ENCODE data around the gene STING1.
"Not testable (repeated sequence)": the region's sequence is repeated elsewhere in the genome, so short reads cannot be mapped to it uniquely, and the experiment has no call there.

Gene STING1

DNA sequence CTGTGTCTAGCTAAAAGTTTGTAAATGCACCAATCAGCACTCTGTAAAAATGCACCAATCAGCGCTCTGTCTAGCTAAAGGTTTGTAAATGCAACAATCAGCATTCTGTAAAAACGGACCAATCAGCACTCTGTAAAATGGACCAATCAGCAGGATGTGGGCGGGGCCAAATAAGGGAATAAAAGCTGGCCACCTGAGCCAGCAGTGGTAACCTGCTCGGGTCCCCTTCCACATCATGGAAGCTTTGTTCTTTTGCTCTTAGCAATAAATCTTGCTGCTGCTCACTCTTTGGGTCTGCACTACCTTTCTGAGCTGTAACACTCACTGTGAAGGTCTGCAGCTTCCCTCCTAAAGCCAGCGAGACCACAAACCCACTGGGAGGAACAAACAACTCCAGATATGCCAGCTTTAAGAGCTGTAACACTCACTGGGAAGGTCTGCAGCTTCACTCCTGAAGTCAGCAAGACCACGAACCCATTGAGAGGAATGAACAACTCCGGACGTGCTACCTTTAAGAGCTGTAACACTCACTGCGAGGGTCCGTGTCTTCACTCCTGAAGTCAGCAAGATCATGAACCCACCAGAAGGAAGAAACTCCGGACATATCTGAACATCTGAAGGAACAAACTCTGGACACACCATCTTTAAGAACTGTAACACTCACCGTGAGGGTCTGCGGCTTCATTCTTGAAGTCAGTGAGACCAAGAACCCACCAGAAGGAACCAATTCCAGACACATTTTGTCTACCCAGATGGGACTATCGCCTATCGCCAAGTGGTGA lies 20.7 kb upstream of the STING1 start:
- not testable (repeated sequence) for DNase-seq (ENCODE audit: low read depth in 4 of 4, low spot score in 1 of 4)

DNA sequence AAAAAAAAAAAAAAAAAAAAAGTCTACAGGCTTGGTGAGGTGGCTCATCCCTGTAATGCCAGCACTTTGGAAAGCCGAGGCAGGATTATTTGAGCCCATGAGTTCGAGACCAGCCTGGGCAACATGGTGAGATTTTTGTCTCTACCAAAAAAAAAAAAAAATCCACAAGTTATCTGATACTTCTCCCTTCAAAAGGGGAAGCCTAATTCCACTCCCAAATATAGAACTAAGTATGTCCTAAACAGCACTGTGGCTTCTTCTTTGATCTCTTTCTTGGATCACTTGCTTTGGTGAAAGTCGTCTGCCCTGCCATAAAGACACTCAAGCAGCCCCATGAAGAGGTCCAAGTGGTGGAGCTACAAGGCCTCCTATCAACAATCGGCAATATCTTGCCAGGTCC lies 18.8 kb upstream of the STING1 start:
- DNase-seq (ENCODE audit: low read depth in 4 of 4, low spot score in 1 of 4) = no peak

DNA sequence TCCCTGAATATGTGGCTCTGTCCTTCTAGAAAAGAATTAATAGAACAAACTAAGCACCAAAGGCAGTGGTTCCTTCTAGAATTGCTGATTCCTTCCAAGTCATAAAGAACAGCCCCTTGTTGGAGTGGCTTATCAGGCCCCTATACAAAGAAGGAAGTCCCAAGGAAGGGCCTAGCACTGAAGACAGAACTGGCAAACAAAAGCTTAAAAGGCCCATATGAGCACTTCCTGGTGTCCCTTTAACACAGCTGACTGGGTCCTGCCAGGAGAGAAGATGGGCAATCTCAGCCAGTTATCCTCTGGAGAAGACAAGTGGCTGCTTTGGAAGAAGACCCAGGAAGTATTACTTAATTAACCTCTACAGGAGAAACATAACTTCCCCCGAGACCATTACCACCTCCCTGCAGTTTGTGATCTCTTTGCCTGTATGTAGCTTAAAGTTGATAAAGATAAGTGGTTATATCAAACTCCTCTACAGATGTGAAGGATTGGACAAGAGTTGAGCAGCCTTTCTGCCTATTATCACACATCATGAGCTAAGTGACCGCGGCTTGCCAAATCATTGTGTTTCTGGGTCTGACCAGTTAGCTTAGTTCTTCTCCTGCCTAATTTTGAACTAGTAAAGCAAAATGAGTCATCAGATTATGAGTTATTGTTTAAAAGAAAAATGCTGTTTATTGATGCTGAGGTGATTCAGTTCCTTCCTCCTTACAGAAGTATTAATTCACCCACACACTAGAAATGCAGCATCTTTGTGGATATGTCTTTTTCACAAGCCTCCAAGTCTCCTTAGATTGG lies 13.3 kb upstream of the STING1 start:
- DNase-seq (ENCODE audit: low read depth in 4 of 4, low spot score in 1 of 4) = no peak

DNA sequence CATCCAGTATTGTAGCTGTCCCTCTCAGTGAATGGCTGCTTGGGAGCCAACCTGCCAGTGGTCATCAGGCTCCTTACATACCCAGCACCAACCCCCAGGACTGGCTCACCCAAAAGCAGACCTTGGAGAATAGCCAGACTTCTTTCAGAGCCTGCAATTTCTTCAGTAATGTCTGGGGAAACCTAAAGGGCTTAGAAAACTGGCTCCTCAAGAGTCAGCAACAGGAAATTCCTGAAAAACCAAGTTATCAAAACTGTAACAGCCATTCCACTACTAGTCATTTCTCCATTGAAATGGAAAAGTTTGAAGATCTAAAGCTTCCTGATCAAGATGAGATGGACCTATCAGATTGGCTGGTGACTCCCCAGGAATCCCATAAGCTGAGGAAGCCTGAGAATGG lies 12.3 kb upstream of the STING1 start:
- DNase-seq (ENCODE audit: low read depth in 4 of 4, low spot score in 1 of 4) = no peak

DNA sequence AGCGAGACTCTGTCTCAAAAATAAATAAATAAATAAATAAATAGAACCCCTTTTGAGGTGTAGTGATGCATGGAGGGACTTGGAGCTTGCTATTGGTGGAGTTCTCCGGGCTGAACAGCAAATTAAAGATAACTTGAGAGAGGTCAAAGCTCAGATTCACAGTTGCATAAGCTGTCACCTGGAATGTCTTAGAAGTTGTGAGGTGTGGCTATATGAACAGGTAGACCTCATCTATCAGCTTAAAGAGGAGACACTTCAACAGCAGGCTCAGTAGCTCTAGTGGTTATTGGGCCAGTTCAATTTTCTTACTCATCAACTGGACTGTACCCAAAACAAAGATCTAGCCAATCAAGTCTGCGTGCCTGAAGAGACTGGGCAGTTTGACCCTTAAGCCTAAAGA lies 11.7 kb upstream of the STING1 start:
- DNase-seq (ENCODE audit: low read depth in 4 of 4, low spot score in 1 of 4) = no peak

DNA sequence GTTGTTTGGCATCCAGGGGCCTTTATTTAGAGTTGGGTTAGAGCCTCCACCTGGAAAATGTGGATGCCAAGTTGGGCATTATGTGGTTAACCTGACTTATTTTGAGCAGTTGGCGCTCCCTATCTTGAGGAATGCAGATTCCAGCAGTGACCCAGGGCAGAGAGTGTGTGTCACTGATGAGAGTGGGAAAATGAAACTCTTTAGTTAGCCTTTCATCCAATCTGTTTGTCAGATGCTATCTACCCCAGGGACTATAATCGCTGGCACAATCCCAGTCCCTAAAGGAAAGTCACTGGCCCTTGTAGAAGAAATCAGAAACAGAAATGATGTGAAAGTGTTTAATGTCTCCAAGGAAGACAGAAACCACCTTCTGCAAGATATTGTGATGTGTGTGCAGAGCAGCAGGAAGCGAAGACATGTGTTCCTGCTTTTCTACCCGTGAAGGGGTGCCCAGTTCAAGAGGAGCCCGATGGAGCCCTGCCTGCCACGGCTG lies 10.2 kb upstream of the STING1 start:
- DNase-seq (ENCODE audit: low read depth in 4 of 4, low spot score in 1 of 4) = no peak

DNA sequence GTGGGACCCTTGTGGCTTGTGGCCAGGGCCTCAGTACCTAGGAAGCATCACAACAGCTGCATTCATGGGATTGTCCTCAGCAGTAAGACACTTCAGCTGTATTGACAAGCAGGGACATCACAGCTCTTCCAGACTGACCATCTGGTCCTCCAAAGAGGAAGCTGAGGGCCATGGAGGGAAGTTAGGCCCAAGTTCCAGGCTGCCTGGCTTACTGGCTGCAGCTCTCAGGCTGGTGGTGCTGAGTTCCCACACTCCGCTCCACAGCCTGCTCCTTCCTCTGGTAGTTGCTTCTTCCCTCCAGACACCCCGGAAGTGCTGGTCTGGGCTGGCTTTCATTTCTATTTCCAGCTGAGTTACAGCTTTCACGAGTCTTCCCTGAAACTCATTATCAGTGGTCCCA lies 5.7 kb upstream of the STING1 start:
- no peak for DNase-seq (ENCODE audit: low read depth in 4 of 4, low spot score in 1 of 4)

DNA sequence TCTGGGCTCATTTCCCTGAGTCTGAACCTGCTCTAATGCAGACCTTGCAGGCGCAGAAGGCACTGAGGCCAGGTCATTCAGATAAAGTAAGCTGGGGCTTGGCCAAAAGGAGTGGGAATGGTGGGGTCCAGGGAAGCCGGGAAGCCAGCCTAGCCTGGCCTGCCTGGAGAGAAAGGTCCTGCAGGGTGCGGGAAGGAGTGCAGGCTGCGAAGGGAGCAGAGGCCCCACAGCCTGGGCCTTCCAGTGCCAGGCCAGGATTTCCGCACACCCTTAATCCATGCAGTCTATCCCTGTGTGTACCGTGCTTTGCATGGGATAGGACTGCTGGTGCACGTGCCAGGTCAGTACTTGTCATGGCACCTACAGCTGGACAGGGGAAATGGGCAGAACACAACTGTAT lies 3.6 kb upstream of the STING1 start:
- DNase-seq (ENCODE audit: low read depth in 4 of 4, low spot score in 1 of 4) = no peak

GRCh38 chr5:139482890-139483208 lies 291 bp upstream of the STING1 start:
- DNase-seq (ENCODE audit: low read depth in 4 of 4, low spot score in 1 of 4) = not testable (repeated sequence)

DNA sequence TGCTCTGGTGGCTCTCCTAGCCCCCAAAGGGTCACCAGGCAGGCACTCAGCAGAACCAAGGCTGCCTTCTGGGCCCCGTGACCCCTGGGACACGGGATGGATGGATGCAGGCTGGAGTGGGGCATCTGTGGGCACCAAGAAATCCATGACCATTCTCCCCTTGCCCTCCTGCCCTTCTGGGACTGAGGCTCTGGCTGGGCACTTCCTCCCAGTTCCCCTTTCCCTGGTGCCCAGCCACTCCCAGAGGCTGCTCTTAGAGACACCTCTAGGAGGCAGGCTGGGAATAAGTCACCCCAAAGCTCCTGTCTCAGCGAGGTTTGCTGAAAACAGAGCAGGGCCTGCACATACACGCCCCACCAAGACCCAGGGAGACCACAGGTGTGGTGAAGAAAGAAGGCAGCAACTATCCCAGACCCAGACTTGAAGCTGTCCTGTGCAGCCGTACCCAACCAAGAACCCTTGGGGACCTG lies 943 bp downstream of the STING1 start:
- no peak for DNase-seq (ENCODE audit: low read depth in 4 of 4, low spot score in 1 of 4)

- DNase-seq (ENCODE audit: low read depth in 4 of 4, low spot score in 1 of 4) = no peak
Observed at GRCh38 chr5:139481122-139481533, 1.4 kb downstream of the STING1 start.

- DNase-seq (ENCODE audit: low read depth in 4 of 4, low spot score in 1 of 4) = not testable (repeated sequence)
Observed at GRCh38 chr5:139479729-139480128, 2.8 kb downstream of the STING1 start.

GRCh38 chr5:139478657-139479423 lies 3.7 kb downstream of the STING1 start:
- DNase-seq (ENCODE audit: low read depth in 4 of 4, low spot score in 1 of 4) = not testable (repeated sequence)

DNA sequence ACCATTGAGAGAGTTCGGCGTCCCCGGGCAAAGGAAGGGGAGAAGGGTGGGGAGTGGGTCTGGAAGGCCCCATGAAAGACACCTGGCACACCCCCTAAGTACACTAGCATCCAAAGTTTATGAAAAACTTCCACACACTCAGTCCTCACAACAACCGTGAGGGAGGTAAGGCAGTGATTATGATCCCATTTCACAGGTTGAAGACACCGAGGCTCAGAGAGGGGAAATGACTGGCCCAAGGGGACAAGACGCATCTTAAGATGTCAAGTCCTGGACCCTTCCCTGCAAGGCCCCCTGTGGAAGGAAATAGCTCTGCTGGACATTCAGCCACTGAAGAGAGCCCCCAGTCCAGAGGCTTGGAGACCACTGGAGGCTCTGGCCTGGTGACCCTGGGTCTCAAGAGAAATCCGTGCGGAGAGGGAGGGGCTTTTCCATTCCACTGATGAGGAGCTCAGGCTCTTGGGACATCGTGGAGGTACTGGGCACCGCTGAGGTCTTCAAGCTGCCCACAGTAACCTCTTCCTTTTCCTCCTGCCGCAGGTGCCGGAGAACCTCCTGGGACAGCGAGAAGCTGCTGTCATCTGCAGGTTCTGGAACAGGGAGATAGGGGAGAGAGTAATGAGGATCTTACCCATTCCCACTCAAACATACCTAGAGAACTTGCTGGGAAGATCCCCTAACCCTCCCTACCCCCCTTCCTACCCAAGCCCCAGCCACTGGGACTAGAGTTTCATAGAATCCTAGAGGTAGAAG lies 6.5 kb downstream of the STING1 start:
- no peak for DNase-seq (ENCODE audit: low read depth in 4 of 4, low spot score in 1 of 4)

DNA sequence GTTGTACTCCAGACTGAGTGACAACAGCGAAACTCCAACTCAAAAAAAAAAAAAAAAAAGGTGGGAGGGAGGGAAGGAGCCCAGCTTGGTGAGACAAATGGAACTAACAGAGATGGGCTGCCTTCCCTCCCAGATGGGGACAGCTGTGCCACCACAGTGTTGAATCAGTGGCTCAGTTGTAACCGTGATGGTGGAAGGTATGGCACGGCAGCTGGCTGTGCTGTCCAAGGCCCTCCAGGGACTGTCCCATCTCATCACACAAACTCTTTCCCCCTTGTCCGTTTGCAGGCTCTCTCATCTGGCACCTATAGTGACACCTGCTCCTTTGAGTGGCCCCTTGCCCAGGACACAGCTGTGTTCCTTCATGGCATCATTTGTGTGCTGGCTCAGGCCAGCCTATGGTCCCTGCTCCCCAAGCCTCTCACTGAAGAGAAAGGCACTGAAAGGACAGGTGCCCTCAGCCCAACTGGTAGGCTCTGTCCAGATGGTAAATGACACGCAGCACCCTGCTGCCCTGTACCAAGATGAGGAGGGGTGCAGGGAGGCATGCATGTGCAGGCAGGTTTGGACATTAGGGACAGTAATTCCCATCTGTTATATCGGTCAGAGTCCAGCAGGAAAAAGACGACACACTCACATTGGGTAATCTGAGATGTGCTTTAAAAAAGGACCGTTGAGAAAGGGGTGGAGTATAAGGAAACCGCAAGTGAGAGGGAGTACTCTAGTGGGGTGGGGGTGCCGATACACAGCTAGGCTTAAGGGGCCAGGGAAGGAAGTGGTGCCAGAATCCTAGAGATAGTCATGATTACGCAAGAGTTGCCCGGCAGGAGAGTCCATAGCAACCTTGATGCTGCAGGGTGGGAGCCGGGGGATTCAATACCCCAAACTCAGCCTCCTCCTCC lies 7.4 kb downstream of the STING1 start:
- DNase-seq (ENCODE audit: low read depth in 4 of 4, low spot score in 1 of 4) = no peak

- no peak for DNase-seq (ENCODE audit: low read depth in 4 of 4, low spot score in 1 of 4)
Observed at GRCh38 chr5:139473565-139473964, 9.0 kb downstream of the STING1 start.

- no peak for DNase-seq (ENCODE audit: low read depth in 4 of 4, low spot score in 1 of 4)
Observed at GRCh38 chr5:139473105-139473504, 9.5 kb downstream of the STING1 start.

GRCh38 chr5:139472386-139473030 lies 10.1 kb downstream of the STING1 start:
- no peak for DNase-seq (ENCODE audit: low read depth in 4 of 4, low spot score in 1 of 4)

DNA sequence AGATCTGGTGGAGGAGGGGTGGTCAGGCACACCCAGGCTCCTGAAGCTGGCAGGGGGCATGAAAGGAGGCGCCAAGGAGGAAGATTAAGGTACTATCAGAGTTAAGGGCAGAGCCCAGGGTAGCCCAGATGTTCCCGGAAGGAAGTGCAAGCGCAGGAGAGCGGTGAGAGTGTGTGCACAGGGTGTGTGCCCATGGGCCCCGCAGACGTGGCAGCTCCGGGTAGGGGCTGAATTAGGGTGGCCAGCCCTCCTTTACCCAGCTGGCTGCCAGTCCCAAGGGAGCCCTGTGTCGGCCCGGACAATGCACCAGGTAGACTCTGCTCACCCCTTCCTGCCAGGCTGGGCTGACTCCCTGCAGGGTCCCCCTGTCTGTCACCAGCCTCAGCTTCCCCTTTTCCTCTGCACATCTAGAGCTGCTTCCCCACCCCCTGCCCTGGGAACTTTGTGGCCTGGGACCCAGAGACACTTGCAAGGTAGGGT lies 11.7 kb downstream of the STING1 start, which contains the start of gene SMIM33:
SMIM33 (plus strand) TSS at position 184 of the 480 bp plus-strand sequence; CDS start at position 302, 118 bp downstream.
- DNase-seq (ENCODE audit: low read depth in 4 of 4, low spot score in 1 of 4) = no peak
